ENCODE measurements around the gene ANAPC13.

ANAPC13 gene

DNA sequence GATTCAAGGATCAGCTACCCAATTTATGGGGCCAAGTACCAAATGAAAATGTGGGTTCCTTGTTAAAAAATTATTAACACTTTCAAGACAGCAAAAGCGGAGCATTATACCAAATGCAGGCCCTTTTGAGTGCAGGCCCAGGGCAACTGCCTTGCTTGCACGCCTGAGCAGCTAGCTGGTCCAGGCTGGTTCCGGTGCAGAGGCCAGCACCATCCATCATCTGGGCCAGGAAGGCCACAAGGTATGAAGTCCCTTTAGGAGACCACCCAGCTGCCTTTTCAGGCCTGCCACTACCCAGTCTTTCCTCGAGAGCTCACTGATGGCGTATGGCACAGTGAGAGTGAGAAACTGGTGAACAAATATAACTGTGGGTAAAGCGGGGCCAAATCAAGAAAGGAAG is 13.0 kb downstream of the ANAPC13 start:
- TF ChIP-seq, protein P1, sequence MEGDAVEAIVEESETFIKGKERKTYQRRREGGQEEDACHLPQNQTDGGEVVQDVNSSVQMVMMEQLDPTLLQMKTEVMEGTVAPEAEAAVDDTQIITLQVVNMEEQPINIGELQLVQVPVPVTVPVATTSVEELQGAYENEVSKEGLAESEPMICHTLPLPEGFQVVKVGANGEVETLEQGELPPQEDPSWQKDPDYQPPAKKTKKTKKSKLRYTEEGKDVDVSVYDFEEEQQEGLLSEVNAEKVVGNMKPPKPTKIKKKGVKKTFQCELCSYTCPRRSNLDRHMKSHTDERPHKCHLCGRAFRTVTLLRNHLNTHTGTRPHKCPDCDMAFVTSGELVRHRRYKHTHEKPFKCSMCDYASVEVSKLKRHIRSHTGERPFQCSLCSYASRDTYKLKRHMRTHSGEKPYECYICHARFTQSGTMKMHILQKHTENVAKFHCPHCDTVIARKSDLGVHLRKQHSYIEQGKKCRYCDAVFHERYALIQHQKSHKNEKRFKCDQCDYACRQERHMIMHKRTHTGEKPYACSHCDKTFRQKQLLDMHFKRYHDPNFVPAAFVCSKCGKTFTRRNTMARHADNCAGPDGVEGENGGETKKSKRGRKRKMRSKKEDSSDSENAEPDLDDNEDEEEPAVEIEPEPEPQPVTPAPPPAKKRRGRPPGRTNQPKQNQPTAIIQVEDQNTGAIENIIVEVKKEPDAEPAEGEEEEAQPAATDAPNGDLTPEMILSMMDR (IDR thresholded peaks at IDR 0.05; ENCODE audit: low read depth, low read length), result no peak
- no peaks in the 10 kb centered on the region for H3K4me1 ChIP-seq
- no peaks in the 10 kb centered on the region for H3K9me3 ChIP-seq
- H3K27me3 ChIP-seq, result no peaks in the 10 kb centered on the region
- H3K36me3 ChIP-seq, result peaks cover 8% of the 10 kb centered on the region
- H3K4me3 ChIP-seq (ENCODE audit: low read depth, low read length), result no peak overlapping the region
- no peak for DNase-seq

DNA sequence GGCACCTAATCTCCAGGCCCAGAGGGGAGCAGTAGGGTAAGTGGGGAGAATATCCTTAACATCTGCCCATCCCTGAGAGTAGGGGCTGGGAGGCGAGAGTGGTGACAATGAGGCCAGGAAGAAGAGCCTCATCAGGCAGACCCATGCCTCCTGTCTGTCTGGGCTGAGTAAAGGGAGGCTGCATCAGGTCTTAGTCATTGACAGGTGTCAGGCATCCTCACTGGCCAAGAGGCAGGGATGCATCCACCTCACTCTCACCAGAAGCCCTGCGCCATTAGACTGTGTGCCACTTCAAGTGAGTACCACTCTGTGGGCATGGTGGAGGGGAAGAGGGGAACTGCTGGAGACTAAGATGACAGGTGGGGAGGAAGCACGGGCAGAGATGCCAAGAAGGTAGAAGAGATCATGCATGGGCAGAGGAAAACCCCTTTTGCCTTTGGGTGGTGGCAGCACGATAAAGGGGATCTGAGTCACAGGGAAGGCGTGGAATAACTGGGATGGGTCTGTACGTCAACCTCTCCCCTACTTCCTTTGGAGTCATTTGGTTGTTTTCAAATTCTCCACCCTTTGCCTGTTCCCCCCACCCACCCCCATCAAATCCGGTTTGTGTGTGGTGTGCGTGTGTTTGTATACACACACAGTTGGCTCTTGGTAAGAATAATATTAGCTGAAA is 14.1 kb downstream of the ANAPC13 start:
- Histone ChIP-seq H3K4me1 (no peaks in the 10 kb centered on the region), H3K27me3 (no peaks in the 10 kb centered on the region), H3K4me3 (ENCODE audit: low read depth, low read length) (no peak overlapping the region), H3K9me3 (no peaks in the 10 kb centered on the region), H3K36me3 (peaks cover 4% of the 10 kb centered on the region; the same call in 1 of the 2 replicates)
- TF ChIP-seq, protein P1 (IDR thresholded peaks at IDR 0.05; ENCODE audit: low read depth, low read length), result no peak
- DNase-seq, result no peak

DNA sequence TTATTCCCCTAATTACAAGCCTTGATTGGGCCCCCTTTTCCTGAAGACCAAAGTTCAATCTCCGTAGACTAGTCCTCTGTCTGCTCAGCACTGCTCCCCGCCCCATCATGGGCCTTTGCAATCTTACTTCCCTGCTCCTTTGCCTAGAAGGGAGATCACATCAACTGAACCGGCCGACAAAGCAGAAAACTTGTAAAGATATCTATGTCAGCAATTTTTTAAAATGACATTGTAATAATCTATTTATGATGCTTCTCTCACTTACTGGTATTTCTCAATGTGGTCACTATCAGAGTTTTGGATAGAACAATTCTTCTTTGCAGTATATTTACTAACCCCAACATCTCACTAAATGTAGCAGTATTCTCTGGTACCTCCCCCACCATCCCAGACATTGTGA is 17.3 kb downstream of the ANAPC13 start:
- TF ChIP-seq, protein P1 (IDR thresholded peaks at IDR 0.05; ENCODE audit: low read depth, low read length), result no peak
- DNase-seq, result no peak
- Histone ChIP-seq H3K4me3 (ENCODE audit: low read depth, low read length) (no peak overlapping the region), H3K9me3 (no peaks in the 10 kb centered on the region), H3K27me3 (no peaks in the 10 kb centered on the region), H3K36me3 (peaks cover 4% of the 10 kb centered on the region; the same call in 1 of the 2 replicates), H3K4me1 (no peaks in the 10 kb centered on the region)

DNA sequence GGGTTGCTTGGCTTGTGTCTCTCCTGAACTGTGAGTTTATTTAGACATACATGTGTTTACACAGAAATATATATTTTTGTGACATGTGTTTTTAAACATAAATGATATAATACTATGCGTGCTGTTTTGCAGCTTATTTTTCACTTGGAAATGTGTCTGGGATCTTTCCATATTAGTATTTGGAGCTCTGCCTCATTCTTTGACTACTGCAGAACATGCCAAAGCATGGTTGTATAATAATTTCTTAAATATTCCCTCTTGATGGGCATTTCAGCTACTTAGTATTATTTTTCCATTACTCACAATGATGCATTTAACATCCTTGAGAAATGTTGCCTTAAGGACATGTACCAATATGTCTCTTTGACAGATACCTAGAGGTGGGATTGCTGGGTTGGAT is 19.5 kb downstream of the ANAPC13 start:
- H3K36me3 ChIP-seq, result no peaks in the 10 kb centered on the region
- H3K27me3 ChIP-seq, result no peaks in the 10 kb centered on the region; the same call in 1 of the 2 replicates
- no peak overlapping the region for H3K4me3 ChIP-seq (ENCODE audit: low read depth, low read length)
- H3K9me3 ChIP-seq, result no peaks in the 10 kb centered on the region
- TF ChIP-seq, protein P1 (IDR thresholded peaks at IDR 0.05; ENCODE audit: low read depth, low read length), result no peak
- no peak for DNase-seq
- no peaks in the 10 kb centered on the region for H3K4me1 ChIP-seq

DNA sequence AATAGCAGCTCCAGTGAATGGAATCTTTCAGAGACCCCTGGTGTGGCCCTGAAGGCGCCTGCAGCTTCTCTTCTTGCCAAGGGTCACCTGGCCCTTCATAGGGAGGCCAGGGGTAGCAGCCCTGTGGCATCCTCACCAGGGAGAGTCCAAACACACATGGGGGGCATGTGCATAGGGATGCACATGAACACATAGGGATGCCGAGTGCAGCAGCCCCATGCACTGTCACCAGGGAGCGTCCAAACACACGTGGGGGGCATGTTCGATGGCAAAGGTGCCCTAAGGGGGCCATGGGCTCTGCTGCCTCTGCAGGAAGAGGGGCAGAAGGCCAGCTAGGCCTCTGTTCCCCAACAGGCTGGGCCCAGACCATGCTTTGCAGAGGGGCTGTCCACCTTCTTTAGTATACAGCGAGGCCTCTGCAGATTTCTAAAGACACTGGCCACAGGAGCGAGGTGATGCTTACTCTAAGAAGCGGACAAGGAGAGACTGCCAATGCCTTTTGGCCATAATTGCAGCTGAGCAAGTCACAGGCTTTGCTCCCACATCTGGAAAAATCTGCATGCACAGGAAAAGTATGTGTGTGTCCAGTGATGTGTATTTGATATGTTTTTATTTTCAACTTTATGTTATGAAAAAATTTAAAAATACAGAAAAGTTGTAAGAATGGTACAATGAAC is 21.0 kb downstream of the ANAPC13 start:
- Histone ChIP-seq H3K4me3 (ENCODE audit: low read depth, low read length) (no peak overlapping the region), H3K4me1 (no peaks in the 10 kb centered on the region), H3K36me3 (no peaks in the 10 kb centered on the region), H3K9me3 (no peaks in the 10 kb centered on the region), H3K27me3 (no peaks in the 10 kb centered on the region; the same call in 1 of the 2 replicates)
- TF ChIP-seq, protein P1 (IDR thresholded peaks at IDR 0.05; ENCODE audit: low read depth, low read length), result no peak
- DNase-seq, result no peak
